Measurements from ENCODE around the gene FNDC5. TPM values are rescaled to one million over a fixed set of nuclear protein-coding genes. Genes with fewer than 3 reads are reported as not detected.

Gene FNDC5
- total RNA-seq, 2 donors from 2014 or later: not detected

GRCh38 chr1:32871364-32872191 is 866 bp upstream of the FNDC5 start:
- Mint-ChIP-seq H3K9me3 (no peaks in the 10 kb centered on the region), H3K36me3 (no peaks in the 10 kb centered on the region), H3K4me1 (ENCODE audit: low read depth in 2 of 2) (peaks cover 11 to 21% of the 10 kb centered on the region in 2 donors), H3K27me3 (peaks cover 33 to 34% of the 10 kb centered on the region in 2 donors), H3K4me3 (peak overlapping the region; percentile 37), H3K27ac (no peak overlapping the region)
- no peak for ATAC-seq
- DNase-seq (ENCODE audit: low spot score): no peak

- no peak for DNase-seq (ENCODE audit: low spot score)
- Mint-ChIP-seq H3K27me3 (peaks cover 23 to 28% of the 10 kb centered on the region in 2 donors), H3K4me1 (ENCODE audit: low read depth in 2 of 2) (peaks cover 11 to 18% of the 10 kb centered on the region in 2 donors), H3K4me3 (peak overlapping the region; percentile 73), H3K27ac (peak overlapping the region in 1 of 2 donors; percentile 3), H3K9me3 (no peaks in the 10 kb centered on the region), H3K36me3 (no peaks in the 10 kb centered on the region)
- ATAC-seq: peak in 1 of 2 donors; percentile 5
Observed at GRCh38 chr1:32869923-32870614, 643 bp downstream of the FNDC5 start.

- peak overlapping the region; percentile 73 for H3K4me3 Mint-ChIP-seq
- DNase-seq (ENCODE audit: low spot score) (no peak), ATAC-seq (no peak)
Observed at GRCh38 chr1:32868806-32869455, 1.8 kb downstream of the FNDC5 start.

GRCh38 chr1:32868085-32868484 is 2.6 kb downstream of the FNDC5 start:
- Mint-ChIP-seq H3K27ac (no peak overlapping the region), H3K36me3 (no peaks in the 10 kb centered on the region), H3K4me3 (no peak overlapping the region), H3K9me3 (no peaks in the 10 kb centered on the region), H3K27me3 (peaks cover 15 to 23% of the 10 kb centered on the region in 2 donors), H3K4me1 (ENCODE audit: low read depth in 2 of 2) (peaks cover 11 to 17% of the 10 kb centered on the region in 2 donors)
- ATAC-seq (no peak), DNase-seq (ENCODE audit: low spot score) (no peak)

More at GRCh38 chr1:32868806-32869455, 1.8 kb downstream of the FNDC5 start:
- Mint-ChIP-seq H3K27me3 (peaks cover 15 to 23% of the 10 kb centered on the region in 2 donors), H3K9me3 (no peaks in the 10 kb centered on the region), H3K36me3 (no peaks in the 10 kb centered on the region), H3K27ac (peak overlapping the region in 1 of 2 donors; percentile 3), H3K4me1 (ENCODE audit: low read depth in 2 of 2) (peaks cover 11 to 15% of the 10 kb centered on the region in 2 donors)

GRCh38 chr1:32867671-32868070 is 3.0 kb downstream of the FNDC5 start:
- Mint-ChIP-seq H3K27me3 (peaks cover 15 to 21% of the 10 kb centered on the region in 2 donors), H3K4me1 (ENCODE audit: low read depth in 2 of 2) (peaks cover 11 to 17% of the 10 kb centered on the region in 2 donors), H3K9me3 (no peaks in the 10 kb centered on the region), H3K36me3 (no peaks in the 10 kb centered on the region), H3K27ac (no peak overlapping the region), H3K4me3 (no peak overlapping the region)
- DNase-seq (ENCODE audit: low spot score): no peak
- no peak for ATAC-seq

- Mint-ChIP-seq H3K36me3 (no peaks in the 10 kb centered on the region), H3K27me3 (peaks cover 15 to 20% of the 10 kb centered on the region in 2 donors), H3K4me3 (no peak overlapping the region), H3K9me3 (no peaks in the 10 kb centered on the region), H3K4me1 (ENCODE audit: low read depth in 2 of 2) (peaks cover 11 to 15% of the 10 kb centered on the region in 2 donors), H3K27ac (peak overlapping the region in 1 of 2 donors; percentile 23)
- no peak for DNase-seq (ENCODE audit: low spot score)
- ATAC-seq: no peak
Observed at GRCh38 chr1:32867151-32867550, 3.6 kb downstream of the FNDC5 start.

- peaks cover 11 to 12% of the 10 kb centered on the region in 2 donors for H3K4me1 Mint-ChIP-seq (ENCODE audit: low read depth in 2 of 2)
- H3K9me3 Mint-ChIP-seq: no peaks in the 10 kb centered on the region
- H3K27ac Mint-ChIP-seq: no peak overlapping the region
- ATAC-seq: no peak
- no peaks in the 10 kb centered on the region for H3K36me3 Mint-ChIP-seq
- DNase-seq (ENCODE audit: low spot score): no peak
- H3K4me3 Mint-ChIP-seq: no peak overlapping the region
- H3K27me3 Mint-ChIP-seq: peaks cover 11 to 15% of the 10 kb centered on the region in 2 donors
Observed at GRCh38 chr1:32865639-32866405, 4.9 kb downstream of the FNDC5 start.

- H3K36me3 Mint-ChIP-seq: no peaks in the 10 kb centered on the region
- H3K4me1 Mint-ChIP-seq (ENCODE audit: low read depth in 2 of 2): peaks cover 3 to 8% of the 10 kb centered on the region in 2 donors
- H3K27ac Mint-ChIP-seq: peak overlapping the region in 1 of 2 donors; percentile 72
Observed at GRCh38 chr1:32864375-32865019, 6.2 kb downstream of the FNDC5 start.

DNA sequence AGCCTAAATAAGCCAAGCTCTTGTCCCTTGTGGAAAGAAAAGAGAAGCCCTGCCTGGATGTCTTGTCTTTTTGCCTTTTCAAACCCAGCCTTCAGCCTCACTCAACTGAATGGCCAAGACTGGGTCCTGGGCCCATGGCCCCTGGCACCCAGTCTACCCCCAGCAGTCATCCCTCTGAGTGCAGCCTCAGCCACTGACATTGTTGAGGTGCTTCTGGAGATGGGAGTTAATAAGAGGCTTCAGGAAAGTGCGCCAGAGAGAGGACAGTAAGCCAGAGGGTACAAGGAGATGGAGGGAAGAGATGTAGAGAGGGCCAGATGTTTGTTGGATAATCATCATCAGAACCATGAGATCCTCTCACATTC is 6.8 kb downstream of the FNDC5 start:
- H3K4me1 Mint-ChIP-seq (ENCODE audit: low read depth in 2 of 2): peaks cover 0 to 4% of the 10 kb centered on the region in 2 donors
- DNase-seq (ENCODE audit: low spot score): no peak
- H3K27ac Mint-ChIP-seq: no peak overlapping the region
- H3K27me3 Mint-ChIP-seq: peaks cover 0 to under 1% of the 10 kb centered on the region in 2 donors
- no peak overlapping the region for H3K4me3 Mint-ChIP-seq
- no peaks in the 10 kb centered on the region for H3K9me3 Mint-ChIP-seq
- ATAC-seq: no peak
- H3K36me3 Mint-ChIP-seq: no peaks in the 10 kb centered on the region

More at GRCh38 chr1:32864375-32865019, 6.2 kb downstream of the FNDC5 start:
- ATAC-seq: no peak
- peaks cover 4 to 7% of the 10 kb centered on the region in 2 donors for H3K27me3 Mint-ChIP-seq
- H3K9me3 Mint-ChIP-seq: no peaks in the 10 kb centered on the region
- no peak overlapping the region for H3K4me3 Mint-ChIP-seq
- DNase-seq (ENCODE audit: low spot score): no peak

- peaks cover 0 to 4% of the 10 kb centered on the region in 2 donors for H3K4me1 Mint-ChIP-seq (ENCODE audit: low read depth in 2 of 2)
- no peak overlapping the region for H3K27ac Mint-ChIP-seq
- no peak for DNase-seq (ENCODE audit: low spot score)
- no peak for ATAC-seq
- H3K27me3 Mint-ChIP-seq: no peaks in the 10 kb centered on the region
- H3K9me3 Mint-ChIP-seq: no peaks in the 10 kb centered on the region
- H3K4me3 Mint-ChIP-seq: no peak overlapping the region
- H3K36me3 Mint-ChIP-seq: no peaks in the 10 kb centered on the region
Observed at GRCh38 chr1:32863218-32863880, 7.4 kb downstream of the FNDC5 start.

GRCh38 chr1:32861904-32862695 is 8.6 kb downstream of the FNDC5 start:
- Mint-ChIP-seq H3K36me3 (no peaks in the 10 kb centered on the region), H3K9me3 (no peaks in the 10 kb centered on the region), H3K27me3 (no peaks in the 10 kb centered on the region), H3K4me3 (no peak overlapping the region), H3K27ac (no peak overlapping the region), H3K4me1 (ENCODE audit: low read depth in 2 of 2) (peaks cover 0 to 4% of the 10 kb centered on the region in 2 donors)
- DNase-seq (ENCODE audit: low spot score) (no peak), ATAC-seq (no peak)

DNA sequence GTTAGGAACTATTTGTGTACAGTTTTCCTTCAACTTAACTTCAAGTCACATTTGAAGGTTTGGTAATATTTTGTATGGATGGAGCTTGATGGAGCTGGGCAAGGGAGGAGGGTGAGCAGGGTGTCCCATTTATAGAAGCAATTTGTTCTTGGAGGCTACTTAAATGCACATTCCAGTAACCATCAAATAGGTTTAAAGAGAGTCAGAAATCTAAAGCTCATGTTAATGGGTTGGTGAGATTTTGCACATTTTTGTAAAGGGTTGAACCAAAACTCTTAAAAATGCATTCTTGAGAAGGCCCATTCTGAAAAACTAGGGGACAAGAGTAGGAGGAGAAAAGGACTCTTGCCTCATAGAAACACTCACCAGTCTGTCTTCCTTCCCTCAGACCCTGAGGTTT is 10.1 kb downstream of the FNDC5 start:
- no peak for DNase-seq (ENCODE audit: low spot score)
- no peaks in the 10 kb centered on the region for H3K36me3 Mint-ChIP-seq
- no peak overlapping the region for H3K4me3 Mint-ChIP-seq
- no peaks in the 10 kb centered on the region for H3K27me3 Mint-ChIP-seq
- peaks cover 0 to 4% of the 10 kb centered on the region in 2 donors for H3K4me1 Mint-ChIP-seq (ENCODE audit: low read depth in 2 of 2)
- ATAC-seq: no peak
- H3K27ac Mint-ChIP-seq: no peak overlapping the region
- no peaks in the 10 kb centered on the region for H3K9me3 Mint-ChIP-seq
